AG09309 (cell line): ENCODE measurements around the gene EYS.
"Not testable (repeated sequence)": the region's sequence is repeated elsewhere in the genome, so short reads cannot be mapped to it uniquely, and the experiment has no call there.

ENCODE experiments used
- DNase-seq: peaks from one replicate; pipeline ENCODE4 v3.0.0-alpha.2; 2010; ENCODE audit warnings: low read depth
- H3K4me3 ChIP-seq: 2 replicates; pipeline ENCODE4 v1.5.1; 2011; ENCODE audit warnings: mild to moderate bottlenecking, low read depth, low read length, moderate library complexity; ENCODE audit not compliant: control insufficient read depth
- TF ChIP-seq, protein P1 (sequence below): IDR thresholded peaks from 2 replicates; pipeline ENCODE4 v1.5.1; 2011; ENCODE audit warnings: mild to moderate bottlenecking, low read depth, low read length, inconsistent platforms; ENCODE audit not compliant: insufficient read depth, control insufficient read depth; ENCODE audit errors: missing control alignments

The EYS gene

DNA sequence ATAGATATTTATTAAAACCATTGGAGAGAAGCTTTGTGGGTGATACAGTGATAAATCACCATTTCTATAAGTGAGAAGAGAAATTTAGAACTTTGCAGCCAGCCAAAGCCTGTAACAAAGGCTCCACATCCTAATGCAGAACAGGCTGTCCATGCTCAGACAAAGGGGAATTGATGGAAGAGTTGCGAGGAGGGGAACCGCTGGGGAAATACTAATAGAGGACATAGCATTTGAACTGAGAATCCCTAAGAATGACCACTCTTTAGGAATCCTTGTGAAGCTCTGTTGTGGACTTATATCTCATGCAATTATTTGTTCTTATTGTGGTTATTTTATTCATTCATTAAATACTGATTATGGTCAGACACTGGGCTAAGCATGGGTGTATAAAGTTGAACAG lies 1903.7 kb downstream of the EYS start:
- TF ChIP-seq, protein P1, sequence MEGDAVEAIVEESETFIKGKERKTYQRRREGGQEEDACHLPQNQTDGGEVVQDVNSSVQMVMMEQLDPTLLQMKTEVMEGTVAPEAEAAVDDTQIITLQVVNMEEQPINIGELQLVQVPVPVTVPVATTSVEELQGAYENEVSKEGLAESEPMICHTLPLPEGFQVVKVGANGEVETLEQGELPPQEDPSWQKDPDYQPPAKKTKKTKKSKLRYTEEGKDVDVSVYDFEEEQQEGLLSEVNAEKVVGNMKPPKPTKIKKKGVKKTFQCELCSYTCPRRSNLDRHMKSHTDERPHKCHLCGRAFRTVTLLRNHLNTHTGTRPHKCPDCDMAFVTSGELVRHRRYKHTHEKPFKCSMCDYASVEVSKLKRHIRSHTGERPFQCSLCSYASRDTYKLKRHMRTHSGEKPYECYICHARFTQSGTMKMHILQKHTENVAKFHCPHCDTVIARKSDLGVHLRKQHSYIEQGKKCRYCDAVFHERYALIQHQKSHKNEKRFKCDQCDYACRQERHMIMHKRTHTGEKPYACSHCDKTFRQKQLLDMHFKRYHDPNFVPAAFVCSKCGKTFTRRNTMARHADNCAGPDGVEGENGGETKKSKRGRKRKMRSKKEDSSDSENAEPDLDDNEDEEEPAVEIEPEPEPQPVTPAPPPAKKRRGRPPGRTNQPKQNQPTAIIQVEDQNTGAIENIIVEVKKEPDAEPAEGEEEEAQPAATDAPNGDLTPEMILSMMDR = no peak
- H3K4me3 ChIP-seq = no peak overlapping the region

DNA sequence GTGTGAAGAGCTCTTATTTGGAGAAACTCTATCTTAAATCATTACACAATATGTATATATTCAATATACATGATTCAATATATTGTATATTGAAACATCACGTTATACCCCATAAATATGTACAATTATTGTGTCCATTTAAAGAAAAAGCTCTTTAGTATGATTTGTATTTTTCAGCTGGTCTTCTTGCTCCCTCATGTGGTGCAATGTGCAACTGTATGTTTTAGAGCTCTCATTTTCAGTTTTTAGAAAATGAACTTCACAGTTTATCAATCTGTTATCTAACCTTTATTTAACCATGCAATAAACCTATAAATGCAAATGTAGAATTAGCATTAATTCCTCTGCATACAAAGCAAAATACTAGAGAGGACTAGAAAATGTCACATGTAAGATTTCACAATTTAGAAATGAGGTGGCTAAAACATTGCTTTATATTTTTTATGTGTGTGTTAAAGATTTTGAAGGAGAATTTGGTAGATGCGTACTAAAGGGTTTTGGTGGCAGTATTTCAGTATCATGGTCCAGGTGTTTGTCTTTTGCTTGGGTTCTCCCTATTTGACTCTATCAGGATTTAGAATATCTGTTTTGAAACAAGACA lies 1904.3 kb downstream of the EYS start:
- no peak overlapping the region for H3K4me3 ChIP-seq
- TF ChIP-seq, protein P1 = peak; percentile 65
- DNase-seq = no peak

More for the DNA sequence above, 1903.7 kb downstream of the EYS start:
- DNase-seq = no peak

DNA sequence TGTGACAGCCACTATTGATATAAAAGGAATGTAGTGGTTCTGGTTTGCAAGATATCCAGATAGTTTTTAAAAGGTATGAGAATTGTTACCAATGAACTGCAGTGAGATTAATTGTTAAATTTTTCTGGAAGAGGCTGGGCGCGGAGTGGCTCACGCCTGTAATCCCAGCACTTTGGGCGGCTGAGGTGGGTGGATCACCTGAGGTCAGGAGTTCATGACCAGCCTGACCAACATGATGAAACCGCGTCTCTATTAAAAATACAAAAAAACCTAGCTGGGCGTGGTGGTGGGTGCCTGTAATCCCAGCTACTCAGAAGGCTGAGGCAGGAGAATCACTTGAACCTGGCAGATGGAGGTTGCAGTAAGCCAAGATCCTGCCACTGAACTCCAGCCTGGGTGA lies 1906.6 kb downstream of the EYS start:
- not testable (repeated sequence) for DNase-seq, H3K4me3 ChIP-seq

DNA sequence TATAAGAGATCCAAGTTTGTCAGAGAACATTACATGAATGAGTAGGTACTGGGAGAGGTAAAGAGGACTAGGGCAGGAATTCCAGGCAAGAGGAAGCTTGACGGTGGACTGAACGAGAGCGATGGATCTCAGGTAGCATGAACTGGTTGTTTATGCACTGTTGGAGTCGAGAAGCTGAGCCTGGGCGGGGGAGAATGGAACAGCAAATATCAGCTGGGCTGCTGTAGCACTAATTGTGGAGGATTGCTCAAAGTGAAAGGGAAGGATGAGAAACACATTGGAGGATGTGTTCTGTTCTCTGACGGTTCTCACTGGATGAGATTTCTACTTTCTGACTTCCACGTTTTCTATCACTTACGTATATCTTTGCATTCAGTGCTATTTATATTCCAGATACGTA lies 1907.2 kb downstream of the EYS start:
- TF ChIP-seq, protein P1 = no peak
- DNase-seq = no peak
- H3K4me3 ChIP-seq = no peak overlapping the region

DNA sequence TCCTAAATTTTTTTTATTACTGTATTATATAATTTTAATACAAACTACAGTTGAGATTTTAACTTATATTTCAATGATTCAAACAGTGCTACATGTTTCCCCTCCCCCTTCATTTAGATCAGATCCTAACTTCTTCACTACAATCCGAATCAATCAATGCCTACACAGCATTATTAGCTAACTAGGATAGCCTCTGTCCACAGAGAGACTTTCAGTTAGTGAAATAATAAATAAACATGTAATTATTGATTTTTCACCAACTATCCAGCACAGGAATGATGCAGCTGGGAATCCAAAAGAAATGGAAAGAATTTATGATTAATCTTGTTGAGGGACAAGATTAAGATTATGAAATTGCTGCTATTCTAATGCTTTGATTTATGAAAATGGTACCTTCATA lies 1907.7 kb downstream of the EYS start:
- DNase-seq = no peak
- no peak overlapping the region for H3K4me3 ChIP-seq
- TF ChIP-seq, protein P1 = no peak

DNA sequence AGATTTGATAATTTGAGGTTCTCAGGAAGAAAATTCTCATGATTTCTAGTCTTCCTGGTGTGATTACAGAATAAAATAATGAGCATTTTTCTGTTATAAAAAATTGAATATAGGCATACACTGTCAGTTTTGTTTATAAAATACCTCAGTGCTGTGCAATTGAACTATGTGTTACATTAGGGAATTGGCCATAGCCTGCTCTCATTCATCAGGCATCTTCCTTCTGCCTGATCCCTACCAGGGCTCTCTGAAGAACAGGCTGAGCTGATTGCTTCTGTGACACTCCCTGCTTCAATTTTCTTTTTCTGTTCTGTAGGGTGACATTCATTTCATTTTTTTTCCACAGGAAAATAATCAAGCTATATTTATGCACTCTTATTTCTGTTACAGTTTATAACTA lies 1908.6 kb downstream of the EYS start:
- no peak overlapping the region for H3K4me3 ChIP-seq
- DNase-seq = no peak
- TF ChIP-seq, protein P1 = no peak

DNA sequence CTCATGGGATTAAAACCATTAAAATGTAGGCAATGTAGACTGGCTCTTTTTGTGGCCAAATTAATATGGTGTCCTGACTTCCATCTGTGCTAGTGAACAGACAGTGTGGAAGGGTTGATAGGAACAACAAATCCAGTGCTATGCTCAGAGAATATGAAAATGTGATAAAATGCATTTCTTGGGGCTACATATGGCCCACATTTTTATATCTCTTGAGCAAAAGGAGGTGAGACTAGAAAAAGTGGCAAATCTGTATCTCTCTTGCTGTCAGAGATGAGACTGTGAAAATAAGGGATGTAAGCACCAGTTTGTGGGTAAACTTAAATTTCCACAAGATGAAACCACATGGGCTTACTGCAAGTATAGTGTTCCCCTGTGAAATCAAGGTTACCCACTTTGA lies 1909.3 kb downstream of the EYS start:
- no peak for DNase-seq
- TF ChIP-seq, protein P1 = no peak
- H3K4me3 ChIP-seq = no peak overlapping the region
